Measurements from ENCODE around the gene ZDHHC1.

The ZDHHC1 gene

DNA sequence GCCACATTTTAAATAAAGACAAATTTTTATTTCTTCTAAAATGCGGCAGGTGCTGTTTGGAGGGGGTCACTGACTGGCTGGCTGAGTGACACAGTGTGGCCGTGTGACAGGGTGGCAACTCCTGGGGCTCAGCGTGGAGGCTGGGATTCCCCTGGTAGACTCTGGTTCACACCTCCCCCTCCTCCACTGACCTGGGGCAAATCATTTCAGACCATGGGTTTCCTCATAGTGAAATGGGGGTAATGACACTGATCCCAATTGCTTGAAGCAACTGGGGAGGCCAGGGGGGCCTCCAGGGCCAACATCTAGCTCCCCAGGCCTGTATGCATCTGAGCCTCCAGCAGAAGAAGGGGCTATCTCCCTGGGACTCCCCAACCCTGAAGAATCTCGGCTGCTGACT is 21.2 kb upstream of the ZDHHC1 start:
- Histone ChIP-seq H3K23ac (ENCODE audit: low read depth, low read length, poor library complexity) (no peak overlapping the region), H2BK5ac (ENCODE audit: low read length) (no peak overlapping the region), H4K91ac (ENCODE audit: low read depth, low read length, poor library complexity) (no peak overlapping the region), H3K36me3 (replicated peaks in 1 of 2; ENCODE audit: control insufficient read depth in 2 of 2, insufficient read depth in 2 of 2, low read length in 2 of 2) (peaks cover 17 to 38% of the 10 kb centered on the region in 2 donors), H3K79me1 (ENCODE audit: low read depth, low read length) (no peaks in the 10 kb centered on the region), H2BK12ac (ENCODE audit: low read length) (no peak overlapping the region), H2BK120ac (ENCODE audit: low read depth, low read length) (no peak overlapping the region), H2AFZ (ENCODE audit: low read length) (no peak overlapping the region), H3K27me3 (ENCODE audit: control insufficient read depth in 3 of 3, insufficient read depth in 3 of 3, low read depth in 1 of 3, low read length in 3 of 3) (peaks cover 0 to 4% (median 0%) of the 10 kb centered on the region in 3 experiments), H3K27ac (replicated peaks; ENCODE audit: low read length) (no peak overlapping the region), H4K8ac (ENCODE audit: low read depth, low read length) (no peak overlapping the region), H3K18ac (ENCODE audit: low read length) (no peak overlapping the region), H3K9me3 (replicated peaks in 1 of 2; ENCODE audit: control insufficient read depth in 2 of 2, insufficient read depth in 1 of 2, low read depth in 1 of 2, low read length in 2 of 2) (peaks cover 0 to 2% of the 10 kb centered on the region in 2 donors), H2AK5ac (ENCODE audit: low read depth, low read length) (no peak overlapping the region), H3K4me3 (ENCODE audit: low read length in 2 of 2) (no peak overlapping the region), H2BK15ac (ENCODE audit: low read length) (no peak overlapping the region), H3K4me1 (ENCODE audit: control insufficient read depth in 2 of 2, insufficient read depth in 1 of 2, low read depth in 1 of 2, low read length in 2 of 2) (peaks cover 3 to 11% of the 10 kb centered on the region in 2 donors), H3K9ac (ENCODE audit: low read depth, low read length, poor library complexity) (no peak overlapping the region), H3K14ac (ENCODE audit: low read length) (no peak overlapping the region), H3K4ac (ENCODE audit: low read length) (no peak overlapping the region), H3K4me2 (ENCODE audit: insufficient read depth, low read length, poor library complexity, severe bottlenecking) (no peak overlapping the region)
- WGBS, 2 donors (ENCODE audit: extremely low coverage in 2 of 2, insufficient read length in 2 of 2, insufficient replicate concordance in 1 of 2): no CpG with 5 or more reads among the region's 4 CpGs
- no peak for DNase-seq (ENCODE audit: low spot score)

DNA sequence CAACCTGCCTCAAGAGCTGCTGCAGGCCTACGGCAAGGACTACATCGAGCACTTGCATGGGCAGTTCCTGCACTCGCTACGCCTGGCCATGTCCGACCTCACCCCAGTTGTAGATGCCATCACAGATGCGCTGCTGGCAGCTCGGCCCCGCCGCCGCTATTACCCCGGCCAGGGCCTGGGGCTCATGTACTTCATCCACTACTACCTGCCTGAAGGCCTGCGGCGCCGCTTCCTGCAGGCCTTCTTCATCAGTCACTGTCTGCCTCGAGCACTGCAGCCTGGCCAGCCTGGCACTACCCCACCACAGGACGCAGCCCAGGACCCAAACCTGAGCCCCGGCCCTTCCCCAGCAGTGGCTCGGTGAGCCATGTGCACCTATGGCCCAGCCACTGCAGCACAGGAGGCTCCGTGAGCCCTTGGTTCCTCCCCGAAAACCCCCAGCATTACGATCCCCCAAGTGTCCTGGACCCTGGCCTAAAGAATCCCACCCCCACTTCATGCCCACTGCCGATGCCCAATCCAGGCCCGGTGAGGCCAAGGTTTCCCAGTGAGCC is 20.4 kb upstream of the ZDHHC1 start:
- Histone ChIP-seq H2BK15ac (ENCODE audit: low read length) (no peak overlapping the region), H3K4me2 (ENCODE audit: insufficient read depth, low read length, poor library complexity, severe bottlenecking) (no peak overlapping the region), H3K14ac (ENCODE audit: low read length) (peak overlapping the region; percentile 56), H3K4ac (ENCODE audit: low read length) (no peak overlapping the region), H2AFZ (ENCODE audit: low read length) (no peak overlapping the region), H3K9ac (ENCODE audit: low read depth, low read length, poor library complexity) (peak overlapping the region; percentile 70), H3K23ac (ENCODE audit: low read depth, low read length, poor library complexity) (peak overlapping the region; percentile 80), H4K8ac (ENCODE audit: low read depth, low read length) (no peak overlapping the region), H3K4me1 (ENCODE audit: control insufficient read depth in 2 of 2, insufficient read depth in 1 of 2, low read depth in 1 of 2, low read length in 2 of 2) (peaks cover 10 to 12% of the 10 kb centered on the region in 2 donors), H2BK5ac (ENCODE audit: low read length) (no peak overlapping the region), H3K79me1 (ENCODE audit: low read depth, low read length) (no peaks in the 10 kb centered on the region), H3K27me3 (ENCODE audit: control insufficient read depth in 3 of 3, insufficient read depth in 3 of 3, low read depth in 1 of 3, low read length in 3 of 3) (peaks cover 0 to 10% (median under 1%) of the 10 kb centered on the region in 3 experiments), H2BK120ac (ENCODE audit: low read depth, low read length) (no peak overlapping the region), H3K27ac (replicated peaks; ENCODE audit: low read length) (no peak overlapping the region), H2AK5ac (ENCODE audit: low read depth, low read length) (peak overlapping the region; percentile 2), H3K18ac (ENCODE audit: low read length) (no peak overlapping the region), H2BK12ac (ENCODE audit: low read length) (no peak overlapping the region), H3K9me3 (replicated peaks in 1 of 2; ENCODE audit: control insufficient read depth in 2 of 2, insufficient read depth in 1 of 2, low read depth in 1 of 2, low read length in 2 of 2) (peaks cover 0 to 2% of the 10 kb centered on the region in 2 donors), H4K91ac (ENCODE audit: low read depth, low read length, poor library complexity) (no peak overlapping the region), H3K36me3 (replicated peaks in 1 of 2; ENCODE audit: control insufficient read depth in 2 of 2, insufficient read depth in 2 of 2, low read length in 2 of 2) (peaks cover 17 to 37% of the 10 kb centered on the region in 2 donors), H3K4me3 (ENCODE audit: low read length in 2 of 2) (peak overlapping the region in 1 of 2 donors; percentile 59)
- no CpG with 5 or more reads among the region's 23 CpGs for WGBS, 2 donors (ENCODE audit: extremely low coverage in 2 of 2, insufficient read length in 2 of 2, insufficient replicate concordance in 1 of 2)
- no peak for DNase-seq (ENCODE audit: low spot score)

DNA sequence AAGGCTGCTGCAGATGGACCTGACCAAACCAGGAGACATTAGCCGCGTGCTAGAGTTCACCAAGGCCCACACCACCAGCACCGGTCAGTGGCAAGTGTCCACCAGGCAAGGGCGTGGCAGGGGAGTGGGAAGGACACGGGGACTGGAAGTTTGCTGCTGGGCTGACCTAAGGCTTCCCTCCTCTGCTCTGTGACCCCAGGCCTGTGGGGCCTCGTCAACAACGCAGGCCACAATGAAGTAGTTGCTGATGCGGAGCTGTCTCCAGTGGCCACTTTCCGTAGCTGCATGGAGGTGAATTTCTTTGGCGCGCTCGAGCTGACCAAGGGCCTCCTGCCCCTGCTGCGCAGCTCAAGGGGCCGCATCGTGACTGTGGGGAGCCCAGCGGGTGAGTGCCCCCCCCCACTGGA is 19.5 kb upstream of the ZDHHC1 start:
- no peak overlapping the region for H2BK120ac ChIP-seq (ENCODE audit: low read depth, low read length)
- WGBS, 2 donors (ENCODE audit: extremely low coverage in 2 of 2, insufficient read length in 2 of 2, insufficient replicate concordance in 1 of 2): no CpG with 5 or more reads among the region's 16 CpGs
- H4K91ac ChIP-seq (ENCODE audit: low read depth, low read length, poor library complexity): no peak overlapping the region
- H3K4me3 ChIP-seq (ENCODE audit: low read length in 2 of 2): peak overlapping the region in 1 of 2 donors; percentile 48
- H3K27me3 ChIP-seq (ENCODE audit: control insufficient read depth in 3 of 3, insufficient read depth in 3 of 3, low read depth in 1 of 3, low read length in 3 of 3): peaks cover 0 to 17% (median 4%) of the 10 kb centered on the region in 3 experiments
- peak overlapping the region; percentile 4 for H3K9ac ChIP-seq (ENCODE audit: low read depth, low read length, poor library complexity)
- no peak overlapping the region for H4K8ac ChIP-seq (ENCODE audit: low read depth, low read length)
- H3K14ac ChIP-seq (ENCODE audit: low read length): no peak overlapping the region
- no peak overlapping the region for H3K27ac ChIP-seq (replicated peaks; ENCODE audit: low read length)
- H3K9me3 ChIP-seq (replicated peaks in 1 of 2; ENCODE audit: control insufficient read depth in 2 of 2, insufficient read depth in 1 of 2, low read depth in 1 of 2, low read length in 2 of 2): peaks cover 0 to 2% of the 10 kb centered on the region in 2 donors
- H2AK5ac ChIP-seq (ENCODE audit: low read depth, low read length): no peak overlapping the region
- H2BK12ac ChIP-seq (ENCODE audit: low read length): no peak overlapping the region
- H3K36me3 ChIP-seq (replicated peaks in 1 of 2; ENCODE audit: control insufficient read depth in 2 of 2, insufficient read depth in 2 of 2, low read length in 2 of 2): peaks cover 17 to 37% of the 10 kb centered on the region in 2 donors
- DNase-seq (ENCODE audit: low spot score): no peak
- no peak overlapping the region for H2AFZ ChIP-seq (ENCODE audit: low read length)
- no peak overlapping the region for H3K18ac ChIP-seq (ENCODE audit: low read length)
- H3K4me2 ChIP-seq (ENCODE audit: insufficient read depth, low read length, poor library complexity, severe bottlenecking): no peak overlapping the region
- no peak overlapping the region for H2BK15ac ChIP-seq (ENCODE audit: low read length)
- H2BK5ac ChIP-seq (ENCODE audit: low read length): no peak overlapping the region
- no peaks in the 10 kb centered on the region for H3K79me1 ChIP-seq (ENCODE audit: low read depth, low read length)
- peaks cover 10 to 14% of the 10 kb centered on the region in 2 donors for H3K4me1 ChIP-seq (ENCODE audit: control insufficient read depth in 2 of 2, insufficient read depth in 1 of 2, low read depth in 1 of 2, low read length in 2 of 2)
- no peak overlapping the region for H3K4ac ChIP-seq (ENCODE audit: low read length)
- H3K23ac ChIP-seq (ENCODE audit: low read depth, low read length, poor library complexity): peak overlapping the region; percentile 73

DNA sequence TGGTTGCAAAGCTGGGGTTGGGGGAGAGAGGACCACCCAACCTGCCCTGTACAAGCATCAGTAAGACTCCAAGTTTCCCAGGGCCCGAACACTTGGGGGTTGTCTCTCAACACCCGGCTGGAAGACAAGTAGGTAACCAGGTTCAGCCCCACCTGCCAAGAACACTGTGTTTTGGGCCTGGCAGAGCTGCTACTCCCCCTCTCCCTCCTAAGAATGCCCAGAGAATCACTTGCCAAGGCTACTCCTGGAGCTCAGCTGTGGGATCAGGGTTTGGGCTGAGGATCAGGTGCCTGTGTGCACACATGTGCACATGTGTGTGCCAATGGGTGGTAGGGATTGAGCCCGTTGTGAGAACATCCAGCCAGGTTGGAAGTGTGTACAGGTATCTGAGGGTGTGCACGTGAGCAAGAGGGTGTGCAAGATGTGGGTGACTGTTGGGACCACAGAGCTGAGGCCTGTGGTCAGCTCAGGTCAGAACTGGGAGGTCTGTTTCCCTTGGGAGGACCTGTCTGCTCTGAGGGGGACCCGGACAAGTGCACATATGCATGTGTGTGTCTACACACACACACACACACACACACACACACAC is 16.9 kb upstream of the ZDHHC1 start:
- Histone ChIP-seq H3K36me3 (replicated peaks in 1 of 2; ENCODE audit: control insufficient read depth in 2 of 2, insufficient read depth in 2 of 2, low read length in 2 of 2) (peaks cover 9 to 21% of the 10 kb centered on the region in 2 donors), H3K4me3 (ENCODE audit: low read length in 2 of 2) (peak overlapping the region in 1 of 2 donors; percentile 49), H3K4ac (ENCODE audit: low read length) (no peak overlapping the region), H3K18ac (ENCODE audit: low read length) (no peak overlapping the region), H3K4me1 (ENCODE audit: control insufficient read depth in 2 of 2, insufficient read depth in 1 of 2, low read depth in 1 of 2, low read length in 2 of 2) (peaks cover 13 to 19% of the 10 kb centered on the region in 2 donors), H3K23ac (ENCODE audit: low read depth, low read length, poor library complexity) (peak overlapping the region; percentile 4), H4K8ac (ENCODE audit: low read depth, low read length) (no peak overlapping the region), H2BK15ac (ENCODE audit: low read length) (no peak overlapping the region), H3K9ac (ENCODE audit: low read depth, low read length, poor library complexity) (no peak overlapping the region), H3K27me3 (ENCODE audit: control insufficient read depth in 3 of 3, insufficient read depth in 3 of 3, low read depth in 1 of 3, low read length in 3 of 3) (peaks cover 14 to 42% (median 25%) of the 10 kb centered on the region in 3 experiments), H2AFZ (ENCODE audit: low read length) (no peak overlapping the region), H3K9me3 (replicated peaks in 1 of 2; ENCODE audit: control insufficient read depth in 2 of 2, insufficient read depth in 1 of 2, low read depth in 1 of 2, low read length in 2 of 2) (peaks cover 0 to 2% of the 10 kb centered on the region in 2 donors), H2BK5ac (ENCODE audit: low read length) (no peak overlapping the region), H4K91ac (ENCODE audit: low read depth, low read length, poor library complexity) (no peak overlapping the region), H3K4me2 (ENCODE audit: insufficient read depth, low read length, poor library complexity, severe bottlenecking) (no peak overlapping the region), H3K27ac (replicated peaks; ENCODE audit: low read length) (no peak overlapping the region), H2BK12ac (ENCODE audit: low read length) (no peak overlapping the region), H2AK5ac (ENCODE audit: low read depth, low read length) (peak overlapping the region; percentile 1), H3K14ac (ENCODE audit: low read length) (no peak overlapping the region), H3K79me1 (ENCODE audit: low read depth, low read length) (no peaks in the 10 kb centered on the region), H2BK120ac (ENCODE audit: low read depth, low read length) (no peak overlapping the region)
- no peak for DNase-seq (ENCODE audit: low spot score)
- no CpG with 5 or more reads among the region's 5 CpGs for WGBS, 2 donors (ENCODE audit: extremely low coverage in 2 of 2, insufficient read length in 2 of 2, insufficient replicate concordance in 1 of 2)

All from neuronal stem cell (in vitro differentiated cells).